ENCODE results near the gene PDGFRA. TPM values are rescaled to one million over a fixed set of nuclear protein-coding genes. Genes with fewer than 3 reads are reported as not detected.

PDGFRA gene
- total RNA-seq, 1 experiment from 2014 or later = 0.25 TPM

DNA sequence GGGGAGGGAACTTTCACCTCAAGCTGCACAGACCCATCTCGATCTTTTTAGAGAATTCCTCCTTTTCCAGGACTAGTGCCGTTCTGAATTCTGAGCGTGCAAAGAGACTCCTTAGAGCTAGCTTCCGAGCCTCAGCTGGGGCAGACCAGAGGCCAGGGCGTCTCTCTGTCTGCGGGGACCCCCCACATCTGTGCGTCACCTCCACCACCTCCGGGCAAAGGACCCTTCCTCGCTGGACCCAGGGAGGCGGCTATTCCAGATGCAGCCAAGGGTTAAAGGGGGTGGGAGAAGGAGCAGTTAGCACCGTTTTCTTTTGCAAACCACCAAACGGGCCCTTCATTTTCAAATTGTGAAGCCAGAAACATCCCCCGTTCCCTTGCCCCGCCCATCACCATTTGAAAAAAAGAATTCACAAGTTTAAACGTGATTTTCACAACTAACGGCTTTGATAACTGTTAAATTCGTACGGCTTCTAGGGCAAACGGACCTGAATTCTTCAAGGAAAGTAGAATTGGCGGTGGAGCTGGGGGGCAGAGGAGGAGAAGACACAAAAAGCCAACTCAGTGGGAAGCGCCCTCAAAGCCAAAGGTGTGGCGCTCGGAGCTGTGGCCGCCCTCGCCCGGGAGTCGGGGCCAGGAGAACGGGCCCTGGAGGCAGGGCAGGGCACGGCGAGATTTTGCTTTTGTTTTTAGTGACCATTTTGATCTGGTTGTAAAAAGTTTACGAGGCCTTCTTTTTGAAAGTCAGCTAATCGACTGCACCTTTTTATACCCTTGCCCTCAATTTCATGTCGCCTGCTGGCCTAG, 3.3 kb upstream of the PDGFRA start:
- Histone ChIP-seq H4K20me1 (ENCODE audit: insufficient read depth) (no peaks in the 10 kb centered on the region), H3K9me2 (ENCODE audit: insufficient read depth) (no peaks in the 10 kb centered on the region), H3K4me3 (replicated peaks in 1 of 2; ENCODE audit: low read depth in 1 of 2, low read length in 2 of 2) (no peak overlapping the region), H3K27ac (ENCODE audit: low read depth, low read length) (no peak overlapping the region), H3K79me2 (ENCODE audit: insufficient read depth, low read length) (no peaks in the 10 kb centered on the region), H3K27me3 (ENCODE audit: insufficient read depth, low read length) (no peaks in the 10 kb centered on the region), H3K9ac (ENCODE audit: low read length) (no peak overlapping the region), H3K9me3 (ENCODE audit: control insufficient read depth in 1 of 2, insufficient read depth in 1 of 2, low read depth in 1 of 2, low read length in 2 of 2) (no peaks in the 10 kb centered on the region), H3K36me3 (ENCODE audit: control insufficient read depth in 1 of 2, insufficient read depth in 2 of 2, low read length in 2 of 2) (no peaks in the 10 kb centered on the region), H3K4me2 (ENCODE audit: low read length) (no peak overlapping the region), H2AFZ (ENCODE audit: low read depth, low read length, poor library complexity, severe bottlenecking) (no peak overlapping the region), H3K4me1 (ENCODE audit: control insufficient read depth in 1 of 2, insufficient read depth in 2 of 2, low read length in 2 of 2) (peaks cover 0 to 10% of the 10 kb centered on the region in 2 experiments; a peak in 2 of 4 replicates)
- TF ChIP-seq POLR2A (IDR thresholded peaks at IDR 0.05; ENCODE audit: borderline replicate concordance, extremely low read depth, insufficient read depth, insufficient read length) (no peak), SIN3A (IDR thresholded peaks at IDR 0.05; ENCODE audit: low read depth) (no peak), JUND (IDR thresholded peaks at IDR 0.05) (no peak), CTCF (IDR thresholded peaks at IDR 0.05 in 2 of 3, conservative IDR thresholded peaks at IDR 0.05 in 1 of 3; ENCODE audit: borderline replicate concordance in 1 of 3, insufficient read depth in 1 of 3, low read depth in 2 of 3, low read length in 2 of 3) (no peak), CBX3 (IDR thresholded peaks at IDR 0.05; ENCODE audit: low read depth) (no peak), FOSL1 (IDR thresholded peaks at IDR 0.05; ENCODE audit: low read depth) (no peak), TCF7L2 (IDR thresholded peaks at IDR 0.05; ENCODE audit: borderline replicate concordance, extremely low read depth, insufficient read depth, insufficient read length) (no peak), POLR2AphosphoS5 (IDR thresholded peaks at IDR 0.05; ENCODE audit: low read depth, low read length) (no peak)
- CTCF ChIA-PET = no interaction called here
- DNase-seq (ENCODE audit: low read depth, low spot score) = no peak
- RAD21 ChIA-PET (ENCODE audit: low non-redundant PET in 1 of 2, low total read pairs in 2 of 2, uncharacterized antibody in 2 of 2, unreplicated experiment in 2 of 2) = no interaction called here
- intact Hi-C loops (cut with micrococcal nuclease) = no loop called here
- ATAC-seq = no peak
- POLR2A ChIA-PET = no interaction called here
- no TSS peak for BruUV-seq (replicated peaks)
